ENCODE results near the gene ZSCAN2. TPM values are rescaled to one million over a fixed set of nuclear protein-coding genes. Genes with fewer than 3 reads are reported as not detected.
"Not testable (repeated sequence)": the region's sequence is repeated elsewhere in the genome, so short reads cannot be mapped to it uniquely, and the experiment has no call there.

ZSCAN2 gene
- polyA plus RNA-seq (2013) = 10.0 and 10.5 TPM in 2 replicates

GRCh38 chr15:84600687-84601554, at the start of gene ZSCAN2:
ZSCAN2 (plus strand) TSS chr15:84601009; CDS start chr15:84603928, 2,919 bp downstream.
- peak within 1 kb of the TSS; percentile 95 for H3K9ac ChIP-seq (ENCODE audit: low read length)
- H3K9me3 ChIP-seq (ENCODE audit: insufficient read depth, low read depth, low read length) = peaks cover 1% of the 10 kb centered on the region
- H3K4me3 ChIP-seq (ENCODE audit: low read depth, low read length) = peak within 1 kb of the TSS; percentile 91
- peaks cover 12 to 18% of the 10 kb centered on the region in 2 experiments for H3K36me3 ChIP-seq (ENCODE audit: control insufficient read depth in 1 of 2, insufficient read depth in 2 of 2, low read length in 2 of 2)
- H2BK120ac ChIP-seq (ENCODE audit: insufficient read depth, low read length, poor library complexity) = peak within 1 kb of the TSS; percentile 62
- H3K27ac ChIP-seq (ENCODE audit: low read depth, low read length) = peak within 1 kb of the TSS; percentile 40
- peak within 1 kb of the TSS; percentile 86 for H4K8ac ChIP-seq (ENCODE audit: low read depth, low read length)
- peak within 1 kb of the TSS; percentile 94 for H3K14ac ChIP-seq (ENCODE audit: low read length)
- peak within 1 kb of the TSS; percentile 97 for H2AFZ ChIP-seq (ENCODE audit: insufficient read depth, low read length, poor library complexity)
- H2BK5ac ChIP-seq (ENCODE audit: low read depth, low read length, poor library complexity) = peak within 1 kb of the TSS; percentile 58
- H3K18ac ChIP-seq (ENCODE audit: low read length) = peak within 1 kb of the TSS; percentile 99
- DNase-seq = peak; percentile 96 to 97
- peak within 1 kb of the TSS; percentile 92 for H4K91ac ChIP-seq (ENCODE audit: low read depth, low read length)
- no peak within 1 kb of the TSS for H3K23ac ChIP-seq (ENCODE audit: low read length)
- peak within 1 kb of the TSS; percentile 95 for H3K4ac ChIP-seq (ENCODE audit: low read depth, low read length)
- H3K79me2 ChIP-seq (ENCODE audit: control insufficient read depth, insufficient read depth, low read length, poor library complexity) = peaks cover 4% of the 10 kb centered on the region
- peak within 1 kb of the TSS; percentile 39 for H2BK12ac ChIP-seq (ENCODE audit: low read length)
- H2AK5ac ChIP-seq (ENCODE audit: low read length) = peak within 1 kb of the TSS; percentile 96
- no CpG with 5 or more reads among the region's 68 CpGs for WGBS (ENCODE audit: extremely low coverage, insufficient coverage, insufficient read length)
- peaks cover 3% of the 10 kb centered on the region in 2 experiments for H3K4me1 ChIP-seq (ENCODE audit: control insufficient read depth in 1 of 2, insufficient read depth in 2 of 2, low read length in 2 of 2)
- peak within 1 kb of the TSS; percentile 96 for H4K12ac ChIP-seq (ENCODE audit: low read depth, low read length)
- no peaks in the 10 kb centered on the region for H3K27me3 ChIP-seq (ENCODE audit: insufficient read depth, low read length)
- peak within 1 kb of the TSS; percentile 99 for H3K4me2 ChIP-seq (ENCODE audit: low read length)
- peaks cover 5% of the 10 kb centered on the region for H3K79me1 ChIP-seq (ENCODE audit: low read length)

GRCh38 chr15:84551624-84552023, 49.2 kb upstream of the ZSCAN2 start:
- not testable (repeated sequence) for H2AFZ ChIP-seq (ENCODE audit: insufficient read depth, low read length, poor library complexity); H3K4me1 ChIP-seq (ENCODE audit: control insufficient read depth in 1 of 2, insufficient read depth in 2 of 2, low read length in 2 of 2); H2BK5ac ChIP-seq (ENCODE audit: low read depth, low read length, poor library complexity); H3K4me2 ChIP-seq (ENCODE audit: low read length); H3K27me3 ChIP-seq (ENCODE audit: insufficient read depth, low read length); H2BK12ac ChIP-seq (ENCODE audit: low read length); H2AK5ac ChIP-seq (ENCODE audit: low read length); H3K4ac ChIP-seq (ENCODE audit: low read depth, low read length); H2BK120ac ChIP-seq (ENCODE audit: insufficient read depth, low read length, poor library complexity); H3K79me2 ChIP-seq (ENCODE audit: control insufficient read depth, insufficient read depth, low read length, poor library complexity); H3K79me1 ChIP-seq (ENCODE audit: low read length); H3K23ac ChIP-seq (ENCODE audit: low read length); H3K9ac ChIP-seq (ENCODE audit: low read length); H4K12ac ChIP-seq (ENCODE audit: low read depth, low read length); DNase-seq; H3K27ac ChIP-seq (ENCODE audit: low read depth, low read length); H3K4me3 ChIP-seq (ENCODE audit: low read depth, low read length); H3K14ac ChIP-seq (ENCODE audit: low read length); H4K8ac ChIP-seq (ENCODE audit: low read depth, low read length); H4K91ac ChIP-seq (ENCODE audit: low read depth, low read length); H3K36me3 ChIP-seq (ENCODE audit: control insufficient read depth in 1 of 2, insufficient read depth in 2 of 2, low read length in 2 of 2); H3K18ac ChIP-seq (ENCODE audit: low read length); H3K9me3 ChIP-seq (ENCODE audit: insufficient read depth, low read depth, low read length)
- no CpG with 5 or more reads among the region's 2 CpGs for WGBS (ENCODE audit: extremely low coverage, insufficient coverage, insufficient read length)

GRCh38 chr15:84552896-84553295, 47.9 kb upstream of the ZSCAN2 start:
- Histone ChIP-seq H3K27ac (ENCODE audit: low read depth, low read length) (no peak overlapping the region), H2AFZ (ENCODE audit: insufficient read depth, low read length, poor library complexity) (no peak overlapping the region), H3K36me3 (ENCODE audit: control insufficient read depth in 1 of 2, insufficient read depth in 2 of 2, low read length in 2 of 2) (peaks cover 0 to 2% of the 10 kb centered on the region in 2 experiments), H3K27me3 (ENCODE audit: insufficient read depth, low read length) (no peaks in the 10 kb centered on the region), H3K4me2 (ENCODE audit: low read length) (no peak overlapping the region), H4K12ac (ENCODE audit: low read depth, low read length) (no peak overlapping the region), H2BK5ac (ENCODE audit: low read depth, low read length, poor library complexity) (no peak overlapping the region), H3K4me1 (ENCODE audit: control insufficient read depth in 1 of 2, insufficient read depth in 2 of 2, low read length in 2 of 2) (no peaks in the 10 kb centered on the region), H3K23ac (ENCODE audit: low read length) (no peak overlapping the region), H3K9me3 (ENCODE audit: insufficient read depth, low read depth, low read length) (no peaks in the 10 kb centered on the region), H2BK12ac (ENCODE audit: low read length) (no peak overlapping the region), H3K4ac (ENCODE audit: low read depth, low read length) (no peak overlapping the region), H4K91ac (ENCODE audit: low read depth, low read length) (no peak overlapping the region), H3K14ac (ENCODE audit: low read length) (no peak overlapping the region), H2BK120ac (ENCODE audit: insufficient read depth, low read length, poor library complexity) (no peak overlapping the region), H3K4me3 (ENCODE audit: low read depth, low read length) (no peak overlapping the region), H3K79me1 (ENCODE audit: low read length) (no peaks in the 10 kb centered on the region), H4K8ac (ENCODE audit: low read depth, low read length) (no peak overlapping the region), H2AK5ac (ENCODE audit: low read length) (no peak overlapping the region), H3K79me2 (ENCODE audit: control insufficient read depth, insufficient read depth, low read length, poor library complexity) (no peaks in the 10 kb centered on the region), H3K9ac (ENCODE audit: low read length) (no peak overlapping the region), H3K18ac (ENCODE audit: low read length) (no peak overlapping the region)
- WGBS (ENCODE audit: extremely low coverage, insufficient coverage, insufficient read length) = no CpG with 5 or more reads among the region's 1 CpG
- DNase-seq = no peak

GRCh38 chr15:84556690-84557089, 44.1 kb upstream of the ZSCAN2 start:
- H2BK120ac ChIP-seq (ENCODE audit: insufficient read depth, low read length, poor library complexity); H3K14ac ChIP-seq (ENCODE audit: low read length); H3K79me1 ChIP-seq (ENCODE audit: low read length); DNase-seq; H4K91ac ChIP-seq (ENCODE audit: low read depth, low read length); H3K27ac ChIP-seq (ENCODE audit: low read depth, low read length); H3K23ac ChIP-seq (ENCODE audit: low read length); H3K36me3 ChIP-seq (ENCODE audit: control insufficient read depth in 1 of 2, insufficient read depth in 2 of 2, low read length in 2 of 2); H3K4me2 ChIP-seq (ENCODE audit: low read length); H3K18ac ChIP-seq (ENCODE audit: low read length); H3K9me3 ChIP-seq (ENCODE audit: insufficient read depth, low read depth, low read length); H2BK12ac ChIP-seq (ENCODE audit: low read length); H3K4ac ChIP-seq (ENCODE audit: low read depth, low read length); H3K4me3 ChIP-seq (ENCODE audit: low read depth, low read length); H3K79me2 ChIP-seq (ENCODE audit: control insufficient read depth, insufficient read depth, low read length, poor library complexity); H4K12ac ChIP-seq (ENCODE audit: low read depth, low read length); H3K4me1 ChIP-seq (ENCODE audit: control insufficient read depth in 1 of 2, insufficient read depth in 2 of 2, low read length in 2 of 2); H3K9ac ChIP-seq (ENCODE audit: low read length); H2AK5ac ChIP-seq (ENCODE audit: low read length); H3K27me3 ChIP-seq (ENCODE audit: insufficient read depth, low read length); H4K8ac ChIP-seq (ENCODE audit: low read depth, low read length); H2AFZ ChIP-seq (ENCODE audit: insufficient read depth, low read length, poor library complexity); H2BK5ac ChIP-seq (ENCODE audit: low read depth, low read length, poor library complexity): not testable (repeated sequence)
- WGBS (ENCODE audit: extremely low coverage, insufficient coverage, insufficient read length) = no CpG with 5 or more reads among the region's 3 CpGs

All from trophoblast cell (in vitro differentiated cells and primary cell).